ENCODE measurements around the gene SOX4.
A peak's percentile ranks its signal among the peaks of the same experiment; 100 is the strongest.

The SOX4 gene

GRCh38 chr6:21594416-21595281 lies 1.1 kb downstream of the SOX4 start:
- TF ChIP-seq CTCF (IDR thresholded peaks at IDR 0.05; ENCODE audit: extremely low read depth, missing control alignments), result no peak
- DNase-seq (ENCODE audit: low spot score), result peak; percentile 75

DNA sequence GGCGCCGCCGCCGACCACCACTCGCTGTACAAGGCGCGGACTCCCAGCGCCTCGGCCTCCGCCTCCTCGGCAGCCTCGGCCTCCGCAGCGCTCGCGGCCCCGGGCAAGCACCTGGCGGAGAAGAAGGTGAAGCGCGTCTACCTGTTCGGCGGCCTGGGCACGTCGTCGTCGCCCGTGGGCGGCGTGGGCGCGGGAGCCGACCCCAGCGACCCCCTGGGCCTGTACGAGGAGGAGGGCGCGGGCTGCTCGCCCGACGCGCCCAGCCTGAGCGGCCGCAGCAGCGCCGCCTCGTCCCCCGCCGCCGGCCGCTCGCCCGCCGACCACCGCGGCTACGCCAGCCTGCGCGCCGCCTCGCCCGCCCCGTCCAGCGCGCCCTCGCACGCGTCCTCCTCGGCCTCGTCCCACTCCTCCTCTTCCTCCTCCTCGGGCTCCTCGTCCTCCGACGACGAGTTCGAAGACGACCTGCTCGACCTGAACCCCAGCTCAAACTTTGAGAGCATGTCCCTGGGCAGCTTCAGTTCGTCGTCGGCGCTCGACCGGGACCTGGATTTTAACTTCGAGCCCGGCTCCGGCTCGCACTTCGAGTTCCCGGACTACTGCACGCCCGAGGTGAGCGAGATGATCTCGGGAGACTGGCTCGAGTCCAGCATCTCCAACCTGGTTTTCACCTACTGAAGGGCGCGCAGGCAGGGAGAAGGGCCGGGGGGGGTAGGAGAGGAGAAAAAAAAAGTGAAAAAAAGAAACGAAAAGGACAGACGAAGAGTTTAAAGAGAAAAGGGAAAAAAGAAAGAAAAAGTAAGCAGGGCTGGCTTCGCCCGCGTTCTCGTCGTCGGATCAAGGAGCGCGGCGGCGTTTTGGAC lies 2.0 kb downstream of the SOX4 start:
- peak; percentile 68 for DNase-seq (ENCODE audit: low spot score)

DNA sequence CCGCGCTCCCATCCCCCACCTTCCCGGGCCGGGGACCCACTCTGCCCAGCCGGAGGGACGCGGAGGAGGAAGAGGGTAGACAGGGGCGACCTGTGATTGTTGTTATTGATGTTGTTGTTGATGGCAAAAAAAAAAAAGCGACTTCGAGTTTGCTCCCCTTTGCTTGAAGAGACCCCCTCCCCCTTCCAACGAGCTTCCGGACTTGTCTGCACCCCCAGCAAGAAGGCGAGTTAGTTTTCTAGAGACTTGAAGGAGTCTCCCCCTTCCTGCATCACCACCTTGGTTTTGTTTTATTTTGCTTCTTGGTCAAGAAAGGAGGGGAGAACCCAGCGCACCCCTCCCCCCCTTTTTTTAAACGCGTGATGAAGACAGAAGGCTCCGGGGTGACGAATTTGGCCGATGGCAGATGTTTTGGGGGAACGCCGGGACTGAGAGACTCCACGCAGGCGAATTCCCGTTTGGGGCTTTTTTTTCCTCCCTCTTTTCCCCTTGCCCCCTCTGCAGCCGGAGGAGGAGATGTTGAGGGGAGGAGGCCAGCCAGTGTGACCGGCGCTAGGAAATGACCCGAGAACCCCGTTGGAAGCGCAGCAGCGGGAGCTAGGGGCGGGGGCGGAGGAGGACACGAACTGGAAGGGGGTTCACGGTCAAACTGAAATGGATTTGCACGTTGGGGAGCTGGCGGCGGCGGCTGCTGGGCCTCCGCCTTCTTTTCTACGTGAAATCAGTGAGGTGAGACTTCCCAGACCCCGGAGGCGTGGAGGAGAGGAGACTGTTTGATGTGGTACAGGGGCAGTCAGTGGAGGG lies 2.8 kb downstream of the SOX4 start:
- DNase-seq (ENCODE audit: low spot score), result peak; percentile 56
- no peak for TF ChIP-seq CTCF (IDR thresholded peaks at IDR 0.05; ENCODE audit: extremely low read depth, missing control alignments)

More for the DNA sequence above, 2.0 kb downstream of the SOX4 start:
- no peak for TF ChIP-seq CTCF (IDR thresholded peaks at IDR 0.05; ENCODE audit: extremely low read depth, missing control alignments)

DNA sequence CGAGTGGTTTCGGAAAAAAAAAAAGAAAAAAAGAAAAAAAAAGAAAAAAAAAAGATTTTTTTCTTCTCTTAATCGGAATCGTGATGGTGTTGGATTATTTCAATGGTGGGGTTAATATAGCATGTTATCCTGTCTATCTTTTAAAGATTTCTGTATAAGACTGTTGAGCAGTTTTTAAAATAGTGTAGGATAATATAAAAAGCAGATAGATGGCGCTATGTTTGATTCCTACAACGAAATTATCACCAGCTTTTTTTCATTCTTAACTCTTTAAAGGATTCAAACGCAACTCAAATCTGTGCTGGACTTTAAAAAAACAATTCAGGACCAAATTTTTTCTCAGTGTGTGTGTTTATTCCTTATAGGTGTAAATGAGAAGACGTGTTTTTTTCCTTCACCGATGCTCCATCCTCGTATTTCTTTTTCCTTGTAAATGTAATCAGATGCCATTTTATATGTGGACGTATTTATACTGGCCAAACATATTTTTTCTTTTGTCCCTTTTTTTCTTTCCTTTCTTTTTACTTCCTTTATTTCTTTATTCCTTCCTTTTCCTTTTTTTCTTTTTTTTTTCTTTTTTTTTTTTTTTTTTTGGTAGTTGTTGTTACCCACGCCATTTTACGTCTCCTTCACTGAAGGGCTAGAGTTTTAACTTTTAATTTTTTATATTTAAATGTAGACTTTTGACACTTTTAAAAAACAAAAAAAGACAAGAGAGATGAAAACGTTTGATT lies 3.6 kb downstream of the SOX4 start:
- DNase-seq (ENCODE audit: low spot score), result peak; percentile 54
- TF ChIP-seq CTCF (IDR thresholded peaks at IDR 0.05; ENCODE audit: extremely low read depth, missing control alignments), result peak; percentile 3

- TF ChIP-seq CTCF (IDR thresholded peaks at IDR 0.05; ENCODE audit: extremely low read depth, missing control alignments), result no peak
- peak; percentile 40 for DNase-seq (ENCODE audit: low spot score)
Measured at GRCh38 chr6:21597801-21598673, 4.5 kb downstream of the SOX4 start.

DNA sequence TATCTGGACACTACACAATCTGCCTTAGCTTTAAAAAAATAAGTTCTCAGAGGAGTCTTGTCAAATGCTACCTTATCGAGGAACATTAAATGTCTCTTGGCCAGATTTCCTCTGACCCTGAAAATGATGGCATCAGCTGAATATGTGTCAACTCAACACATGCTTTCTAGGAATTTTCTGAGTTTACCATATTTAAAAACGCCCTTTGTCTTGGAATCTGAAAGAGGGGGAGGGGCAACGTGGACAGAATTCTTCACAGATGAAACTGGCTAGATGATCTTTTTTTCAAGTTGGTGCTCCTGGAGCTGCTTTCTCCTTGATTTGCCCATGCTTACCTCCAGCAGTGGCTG lies 5.1 kb downstream of the SOX4 start:
- no peak for TF ChIP-seq CTCF (IDR thresholded peaks at IDR 0.05; ENCODE audit: extremely low read depth, missing control alignments)
- no peak for DNase-seq (ENCODE audit: low spot score)

All from GM20000 (cell line).